ENCODE data around the gene MEF2D.

The MEF2D gene

GRCh38 chr1:156500543-156500792 is at the start of gene MEF2D:
TSS of gene MEF2D (minus strand) at chr1:156500775. CDS start at chr1:156483292, 17,483 bp downstream.
- no peak for DNase-seq

- no peak for DNase-seq
Observed at GRCh38 chr1:156550346-156550745, 49.8 kb upstream of the MEF2D start.

GRCh38 chr1:156549831-156550230 is 49.3 kb upstream of the MEF2D start:
- no peak for DNase-seq

GRCh38 chr1:156549390-156549789 is 48.8 kb upstream of the MEF2D start:
- no peak for DNase-seq

- no peak for DNase-seq
Observed at GRCh38 chr1:156547982-156548381, 47.4 kb upstream of the MEF2D start.

- no peak for DNase-seq
Observed at GRCh38 chr1:156547434-156547833, 46.9 kb upstream of the MEF2D start.

GRCh38 chr1:156546267-156546666 is 45.7 kb upstream of the MEF2D start:
- DNase-seq: no peak

GRCh38 chr1:156544592-156545102 is 44.1 kb upstream of the MEF2D start:
- no peak for DNase-seq

- DNase-seq: no peak
Observed at GRCh38 chr1:156543066-156543465, 42.5 kb upstream of the MEF2D start.

- DNase-seq: no peak
Observed at GRCh38 chr1:156540955-156541354, 40.4 kb upstream of the MEF2D start.

- no peak for DNase-seq
Observed at GRCh38 chr1:156539818-156540355, 39.3 kb upstream of the MEF2D start.

- DNase-seq: no peak
Observed at GRCh38 chr1:156538711-156539440, 38.3 kb upstream of the MEF2D start.

GRCh38 chr1:156537027-156537426 is 36.5 kb upstream of the MEF2D start:
- no peak for DNase-seq

- DNase-seq: no peak
Observed at GRCh38 chr1:156534424-156535060, 34.0 kb upstream of the MEF2D start.

GRCh38 chr1:156533568-156534220 is 33.1 kb upstream of the MEF2D start:
- DNase-seq: no peak

- no peak for DNase-seq
Observed at GRCh38 chr1:156532374-156532773, 31.8 kb upstream of the MEF2D start.

- DNase-seq: no peak
Observed at GRCh38 chr1:156530006-156530405, 29.4 kb upstream of the MEF2D start.

GRCh38 chr1:156528875-156529425 is 28.4 kb upstream of the MEF2D start:
- no peak for DNase-seq

GRCh38 chr1:156528231-156528630 is 27.7 kb upstream of the MEF2D start:
- no peak for DNase-seq

- no peak for DNase-seq
Observed at GRCh38 chr1:156527584-156527983, 27.0 kb upstream of the MEF2D start.

GRCh38 chr1:156525856-156526489 is 25.4 kb upstream of the MEF2D start:
- DNase-seq: no peak

- DNase-seq: peak; percentile 24
Observed at GRCh38 chr1:156525071-156525501, 24.5 kb upstream of the MEF2D start.

GRCh38 chr1:156524481-156524869 is 23.9 kb upstream of the MEF2D start:
- DNase-seq: peak; percentile 80
